H1 (cell line): ENCODE results near the gene PCBP4. TPM values are rescaled to one million over a fixed set of nuclear protein-coding genes. Genes with fewer than 3 reads are reported as not detected.

Experiments
- CTCF ChIA-PET: fragments of 300-600 bp; sonication (Branson Sonifier 250); formaldehyde crosslinking; loops from one replicate; lab custom pipeline; 2021; ENCODE audit not compliant: partially characterized antibody; lab: Charles Lee
- POLR2A ChIA-PET: fragments of 300-600 bp; sonication (Branson Sonifier 250); formaldehyde crosslinking; loops from one replicate; lab custom pipeline; 2021; ENCODE audit warnings: inconsistent platforms; ENCODE audit not compliant: partially characterized antibody; lab: Charles Lee
- DNase-seq, 2 experiments: peaks; one replicate each; pipeline versions ENCODE4 v3.0.0 to v3.0.0-alpha.2; 2010 to 2022; ENCODE audit warnings: low spot score in 2 of 2, low read depth in 1 of 2, mixed read lengths in 1 of 2
- FAIRE-seq: peaks from 2 replicates; lab custom pipeline; 2011; peaks lifted over from hg19 to GRCh38; lab: Jason Lieb, UNC
- H2AFZ ChIP-seq: 2 replicates; pipeline ENCODE4 v1.8.1; 2012; ENCODE audit warnings: low read length, inconsistent platforms
- H2AK5ac ChIP-seq: 2 replicates; pipeline ENCODE4 v1.6.1; 2013; ENCODE audit warnings: low read depth, low read length
- H2BK120ac ChIP-seq: replicated peaks from 2 replicates; pipeline ENCODE3; 2013; ENCODE audit warnings: low read depth, low read length, inconsistent platforms
- H2BK12ac ChIP-seq: 2 replicates; pipeline ENCODE4 v1.6.1; 2013; ENCODE audit warnings: low read depth, low read length
- H2BK15ac ChIP-seq: 2 replicates; pipeline ENCODE4 v1.6.1; 2013; ENCODE audit warnings: low read length
- H2BK20ac ChIP-seq: 2 replicates; pipeline ENCODE4 v1.6.1; 2013; ENCODE audit warnings: low read length
- H2BK5ac ChIP-seq: 2 replicates; pipeline ENCODE4 v1.6.1; 2013; ENCODE audit warnings: low read depth, low read length
- H3K14ac ChIP-seq: 2 replicates; pipeline ENCODE4 v1.6.1; 2013; ENCODE audit warnings: inconsistent platforms; ENCODE audit not compliant: insufficient read length
- H3K18ac ChIP-seq: 2 replicates; pipeline ENCODE4 v1.6.1; 2013; ENCODE audit warnings: low read length; ENCODE audit errors: extremely low read depth
- H3K23ac ChIP-seq: 2 replicates; pipeline ENCODE4 v1.6.1; 2013; ENCODE audit warnings: inconsistent platforms; ENCODE audit not compliant: insufficient read length
- H3K23me2 ChIP-seq: 2 replicates; pipeline ENCODE4 v1.6.1; 2013; ENCODE audit warnings: low read depth, low read length
- H3K27ac ChIP-seq: 2 replicates; pipeline ENCODE4 v1.6.1; 2011; ENCODE audit warnings: low read depth, low read length, inconsistent platforms
- H3K27me3 ChIP-seq, 4 experiments: replicated peaks in 1 of 4; 1 replicate in 1 of 4; 2 replicates in 3 of 4; pipeline versions ENCODE4 v1.6.1 to v1.8.1; 2011 to 2013; ENCODE audit warnings: low read length in 3 of 4, mild to moderate bottlenecking in 3 of 4, inconsistent platforms in 2 of 4, mixed read lengths in 2 of 4, moderate library complexity in 1 of 4; ENCODE audit not compliant: control insufficient read depth in 3 of 4, insufficient read depth in 3 of 4; ENCODE audit errors: extremely low read depth in 1 of 4
- H3K36me3 ChIP-seq, 4 experiments: 2 replicates each; pipeline versions ENCODE4 v1.6.1 to v1.8.1; 2011 to 2013; ENCODE audit warnings: mild to moderate bottlenecking in 4 of 4, low read length in 3 of 4, moderate library complexity in 2 of 4, control low read depth in 1 of 4, inconsistent platforms in 1 of 4; ENCODE audit not compliant: insufficient read depth in 4 of 4, control insufficient read depth in 2 of 4
- H3K4ac ChIP-seq: replicated peaks from 2 replicates; pipeline ENCODE3; 2013; ENCODE audit warnings: low read length, low read depth, mixed read lengths, inconsistent platforms; ENCODE audit not compliant: insufficient read length
- H3K4me1 ChIP-seq, 4 experiments: replicated peaks in 1 of 4; 1 replicate in 1 of 4; 2 replicates in 3 of 4; pipeline versions ENCODE4 v1.6.1 to v1.8.1; 2011 to 2013; ENCODE audit warnings: low read length in 3 of 4, inconsistent platforms in 2 of 4, mixed read lengths in 1 of 4; ENCODE audit not compliant: insufficient read depth in 4 of 4, control insufficient read depth in 3 of 4
- H3K4me2 ChIP-seq, 2 experiments: 2 replicates each; pipeline versions ENCODE4 v1.6.1 to v1.8.1; 2011 to 2013; ENCODE audit warnings: low read depth in 2 of 2, low read length in 2 of 2, control low read depth in 1 of 2, inconsistent platforms in 1 of 2, mild to moderate bottlenecking in 1 of 2; ENCODE audit not compliant: insufficient read depth in 1 of 2
- H3K4me3 ChIP-seq, 4 experiments: fragments of 200-600, 300-600 bp in 1 of 4; sonication (generic), shearing (Covaris generic), sonication (Bioruptor Twin) in 1 of 4; 2 replicates each; pipeline versions ENCODE4 v1.5.1 to v1.8.1; 2011 to 2016; ENCODE audit warnings: low read length in 4 of 4, low read depth in 3 of 4, control low read depth in 2 of 4, inconsistent platforms in 2 of 4, mild to moderate bottlenecking in 2 of 4, mixed read lengths in 1 of 4, moderate library complexity in 1 of 4; ENCODE audit not compliant: insufficient read depth in 2 of 4; ENCODE audit errors: extremely low read depth in 1 of 4
- H3K56ac ChIP-seq: replicated peaks from 2 replicates; pipeline ENCODE3; 2013; ENCODE audit warnings: low read depth, mild to moderate bottlenecking, mixed read lengths, low read length, inconsistent platforms; ENCODE audit not compliant: insufficient read length
- H3K79me1 ChIP-seq: 2 replicates; pipeline ENCODE4 v1.6.1; 2013; ENCODE audit warnings: low read depth, low read length, control low read depth
- H3K79me2 ChIP-seq, 2 experiments: 2 replicates each; pipeline versions ENCODE4 v1.6.1 to v1.8.1; 2012 to 2013; ENCODE audit warnings: low read length in 2 of 2, mild to moderate bottlenecking in 2 of 2, inconsistent platforms in 1 of 2; ENCODE audit not compliant: insufficient read depth in 2 of 2, control insufficient read depth in 1 of 2
- H3K9ac ChIP-seq, 4 experiments: replicated peaks in 1 of 4; 1 replicate in 1 of 4; 2 replicates in 3 of 4; pipeline versions ENCODE4 v1.6.1 to v1.8.1; 2011 to 2013; ENCODE audit warnings: low read depth in 3 of 4, low read length in 3 of 4, control low read depth in 2 of 4, mild to moderate bottlenecking in 2 of 4, moderate library complexity in 2 of 4, inconsistent platforms in 1 of 4; ENCODE audit errors: extremely low read depth in 1 of 4
- H3K9me3 ChIP-seq, 2 experiments: 2 replicates each; pipeline versions ENCODE4 v1.6.1 to v1.8.1; 2012 to 2013; ENCODE audit warnings: mild to moderate bottlenecking in 2 of 2, moderate library complexity in 2 of 2, control low read depth in 1 of 2, inconsistent platforms in 1 of 2, low read depth in 1 of 2, low read length in 1 of 2, mixed read lengths in 1 of 2; ENCODE audit not compliant: insufficient read depth in 2 of 2
- H4K20me1 ChIP-seq, 2 experiments: replicated peaks in 1 of 2; 2 replicates each; pipeline versions ENCODE3 to v1.8.1; 2011 to 2013; ENCODE audit warnings: inconsistent platforms in 2 of 2, low read length in 2 of 2, mild to moderate bottlenecking in 1 of 2; ENCODE audit not compliant: insufficient read depth in 2 of 2, control insufficient read depth in 1 of 2
- H4K5ac ChIP-seq: 2 replicates; pipeline ENCODE4 v1.6.1; 2013; ENCODE audit warnings: low read length, low read depth, mixed read lengths, inconsistent platforms; ENCODE audit not compliant: insufficient read length
- H4K8ac ChIP-seq: 2 replicates; pipeline ENCODE4 v1.8.0; 2013; ENCODE audit warnings: mild to moderate bottlenecking, moderate library complexity, low read length, inconsistent platforms; ENCODE audit not compliant: insufficient read depth; ENCODE audit errors: extremely low read depth
- H4K91ac ChIP-seq: replicated peaks from 2 replicates; pipeline ENCODE3; 2013; ENCODE audit warnings: low read length, mixed read lengths, inconsistent platforms; ENCODE audit not compliant: insufficient read length
- CREB1 ChIP-seq: IDR thresholded peaks from 2 replicates; pipeline ENCODE4 v1.6.1; 2012; ENCODE audit warnings: inconsistent platforms
- CTBP2 ChIP-seq: IDR thresholded peaks from 2 replicates; pipeline ENCODE4 v1.7.0; 2011; ENCODE audit warnings: borderline replicate concordance, mild to moderate bottlenecking, moderate library complexity, mixed read lengths, low read length; ENCODE audit not compliant: insufficient read depth, insufficient read length
- MAX ChIP-seq: IDR thresholded peaks from 2 replicates; pipeline ENCODE4 v1.6.1; 2012; ENCODE audit warnings: inconsistent platforms
- RAD21 ChIP-seq, 2 experiments: IDR thresholded peaks in 1 of 2; conservative IDR thresholded peaks in 1 of 2; 2 replicates each; pipeline ENCODE4 v1.6.1; 2011; ENCODE audit warnings: low read depth in 2 of 2, low read length in 2 of 2, improper control_type of control experiment in 1 of 2, inconsistent platforms in 1 of 2, mild to moderate bottlenecking in 1 of 2, moderate library complexity in 1 of 2
- RXRA ChIP-seq: IDR thresholded peaks from 2 replicates; pipeline ENCODE4 v1.6.1; 2011; ENCODE audit warnings: low read depth, mild to moderate bottlenecking, low read length, moderate library complexity; ENCODE audit not compliant: insufficient read depth
- SAP30 ChIP-seq: fragments of 300-600 bp; sonication (generic); IDR thresholded peaks from 2 replicates; pipeline ENCODE4 v1.7.1; 2012; ENCODE audit warnings: low read length, moderate library complexity, mild to moderate bottlenecking, inconsistent platforms; ENCODE audit not compliant: insufficient read depth, insufficient replicate concordance
- SIN3A ChIP-seq, 2 experiments: IDR thresholded peaks in 1 of 2; conservative IDR thresholded peaks in 1 of 2; 2 replicates each; pipeline ENCODE4 v1.6.1; 2011 to 2012; ENCODE audit warnings: low read length in 2 of 2, improper control_type of control experiment in 1 of 2, low read depth in 1 of 2, mild to moderate bottlenecking in 1 of 2
- SUZ12 ChIP-seq: fragments of 200-600 bp; sonication (generic); IDR thresholded peaks from 2 replicates; pipeline ENCODE4 v1.6.1; 2012; ENCODE audit warnings: mild to moderate bottlenecking, inconsistent platforms, low read length, moderate library complexity, mixed read lengths
- TAF1 ChIP-seq: IDR thresholded peaks from 2 replicates; pipeline ENCODE4 v1.6.1; 2011; ENCODE audit warnings: mild to moderate bottlenecking, low read depth, low read length
- TCF12 ChIP-seq: IDR thresholded peaks from 2 replicates; pipeline ENCODE4 v1.6.1; 2011; ENCODE audit warnings: low read depth, mild to moderate bottlenecking, low read length
- WGBS, 2 experiments: shearing (Covaris generic) in 1 of 2; methylation state at CpG; one replicate each; pipeline versions ENCODE4 v1.1.6 to v1.1.7; 2013 to 2015; ENCODE audit warnings: low lambda C conversion rate in 2 of 2, mixed read lengths in 2 of 2, inconsistent platforms in 1 of 2, low coverage in 1 of 2, missing lambda C conversion rate in 1 of 2; ENCODE audit not compliant: insufficient replicate concordance in 2 of 2, insufficient coverage in 1 of 2, insufficient read length in 1 of 2; ENCODE audit errors: extremely low coverage in 1 of 2, missing lambda C conversion rate in 1 of 2; 5-methylcytosine and 5-hydroxymethylcytosine counted together
- polyA plus RNA-seq, 7 experiments: library from polyadenylated mRNA; depleted of rRNA in 3 of 7; stranded (reverse) in 5 of 7; unstranded in 2 of 7; fragments of >200 nt in 5 of 7; fragments of 200-250 nt in 2 of 7; gene quantifications; 1 replicate in 5 of 7; 2 replicates in 1 of 7; 4 replicates in 1 of 7; pipeline versions ENCODE4 v1.2.1 to v1.2.3, GENCODE V29; 2011 to 2013; ENCODE audit warnings: missing spikeins in 2 of 7, mixed read lengths in 2 of 7
- total RNA-seq: library from RNA; stranded (reverse); fragmentation: NEBNext Ultra II Directional; extraction: Animal tissue kit (Norgen Biotek cat#: 25700); gene quantifications from 2 replicates; pipeline ENCODE4 v1.2.1, GENCODE V29; 2021

The PCBP4 gene
- total and polyA plus RNA-seq, 2 of the 8 experiments (the other 6 are each of a cell fraction or from before 2014, with no cell fraction given), result 16.4 to 34.1 TPM

DNA sequence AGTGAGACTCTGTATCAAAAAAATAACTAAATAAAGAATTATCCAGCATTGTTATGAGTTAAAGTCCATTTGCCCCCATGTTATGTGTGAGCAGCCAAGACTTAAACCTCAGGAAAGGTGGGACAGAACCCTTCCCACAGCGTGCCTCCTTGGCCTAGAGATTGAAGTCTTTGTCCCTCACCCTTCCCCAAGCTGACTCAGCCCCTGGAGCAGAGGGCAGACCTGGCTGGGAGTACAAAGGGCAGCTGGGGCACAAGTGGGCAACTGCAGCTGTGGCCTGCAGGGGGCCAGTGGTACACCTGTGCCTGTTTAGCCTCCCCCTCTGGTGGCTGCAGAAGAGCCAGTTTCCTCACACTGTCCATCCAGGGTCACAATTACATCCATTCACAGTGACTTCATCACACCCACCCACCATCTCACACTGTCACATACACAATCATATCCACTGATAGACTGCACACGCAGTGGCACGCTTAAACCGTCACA is 15.1 kb upstream of the PCBP4 start:
- Histone ChIP-seq H3K4me1 (peaks cover 0 to 12% (median 9%) of the 10 kb centered on the region in 4 experiments; a peak in 6 of 7 replicates), H3K36me3 (no peaks in the 10 kb centered on the region), H3K9me3 (no peaks in the 10 kb centered on the region), H3K27ac (no peak overlapping the region), H2BK20ac (peak overlapping the region; percentile 87; the same call in 1 of the 2 replicates), H4K91ac (peak overlapping the region; percentile 78), H3K4ac (peak overlapping the region; percentile 86), H3K18ac (peak overlapping the region; percentile 89), H2AK5ac (peak overlapping the region; percentile 32; the same call in 1 of the 2 replicates), H3K4me3 (peak overlapping the region; percentile 53 to 63 (median 56)), H3K56ac (peak overlapping the region; percentile 43), H3K23ac (no peak overlapping the region), H2BK12ac (peak overlapping the region; percentile 91; the same call in 1 of the 2 replicates), H4K5ac (peak overlapping the region; percentile 71), H3K9ac (peak overlapping the region in 2 of 4 experiments; percentile 1 to 30; a peak in 2 of 7 replicates), H4K20me1 (peaks cover 0 to 2% of the 10 kb centered on the region in 2 experiments), H3K14ac (no peak overlapping the region), H3K23me2 (peaks cover 7% of the 10 kb centered on the region), H4K8ac (peak overlapping the region; percentile 75; the same call in 1 of the 2 replicates), H2AFZ (peak overlapping the region; percentile 52), H3K4me2 (peak overlapping the region; percentile 89 to 97), H3K27me3 (peaks cover 0 to 4% (median 0%) of the 10 kb centered on the region in 4 experiments; a peak in 3 of 7 replicates), H3K79me2 (no peaks in the 10 kb centered on the region), H3K79me1 (peaks cover 7% of the 10 kb centered on the region), H2BK5ac (peak overlapping the region; percentile 95), H2BK120ac (no peak overlapping the region), H2BK15ac (peak overlapping the region; percentile 88; the same call in 1 of the 2 replicates)
- FAIRE-seq, result no peak
- peak in 1 of 2 experiments; percentile 66 for DNase-seq
- ChIA-PET POLR2A (interaction anchor here (0.8 to 29.3 kb wide), 15 partner anchors 1 to 174 kb away, joined by 3 to 923 read pairs (median 5); partner anchors contain the start of genes ABHD14A, ABHD14B, ACY1 and GPR62), CTCF (interaction anchor here (0.7 to 5.5 kb wide), 23 partner anchors 9 to 223 kb away, joined by 3 to 66 read pairs (median 7); partner anchors contain the start of genes ABHD14B, GPR62, PARP3 and PCBP4)
- WGBS, 2 experiments, result 9% methylated on average over 4 of the region's 4 CpGs; no CpG with 5 or more reads in 1 of the 2 experiments
- TF ChIP-seq RXRA (no peak), RAD21 (IDR thresholded peaks at IDR 0.05 in 1 of 2, conservative IDR thresholded peaks at IDR 0.05 in 1 of 2; ENCODE audit: low read depth in 2 of 2, low read length in 2 of 2) (peak; percentile 25 to 41; a peak in 3 of 4 replicates), CTBP2 (peak; percentile 69), SIN3A (conservative IDR thresholded peaks at IDR 0.05 in 1 of 2, IDR thresholded peaks at IDR 0.05 in 1 of 2; ENCODE audit: low read depth in 1 of 2, low read length in 2 of 2) (peak in 1 of 2 experiments; percentile 80; a peak in 2 of 4 replicates), SUZ12 (no peak), TAF1 (no peak), MAX (peak; percentile 52; the same call in 1 of the 2 replicates), TCF12 (peak; percentile 85; the same call in 1 of the 2 replicates), SAP30 (peak; percentile 21), CREB1 (0 out of 2 replicates have a peak, but pooled peaks have one; percentile 21)
